ENCODE results near the gene SCRN2.

The SCRN2 gene

DNA sequence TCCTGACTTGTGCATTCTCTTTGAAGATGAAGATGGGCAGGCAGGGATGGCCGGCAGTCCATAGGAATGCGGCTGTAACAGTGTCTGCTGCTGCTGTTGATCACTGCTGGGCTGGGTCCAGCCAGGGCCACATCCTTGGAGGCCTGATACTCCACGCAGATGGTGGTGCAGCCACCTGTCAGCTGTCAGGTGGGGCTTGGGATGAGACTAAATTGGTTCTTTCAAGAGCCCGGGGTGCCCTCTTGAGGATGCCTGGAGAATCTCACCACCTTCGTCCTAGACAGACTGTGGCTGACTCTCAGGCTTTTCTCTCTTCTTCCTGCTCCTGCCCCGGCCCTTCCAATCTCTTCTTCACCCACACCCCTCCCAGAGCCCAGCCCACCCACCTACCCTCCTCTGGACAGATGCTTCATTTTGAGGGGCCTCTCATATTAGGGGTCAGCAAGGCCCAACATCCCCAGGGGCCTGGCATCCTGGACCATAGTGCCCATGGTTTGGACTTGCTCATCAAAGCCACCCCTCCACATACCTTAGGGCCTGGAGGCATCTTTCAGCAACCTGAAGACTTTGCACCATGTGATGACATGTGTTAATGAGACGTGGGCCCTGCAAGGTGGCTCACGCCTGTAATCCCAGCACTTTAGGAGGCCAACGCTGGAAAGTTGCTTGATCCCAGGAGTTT lies 38.6 kb downstream of the SCRN2 start:
- H3K9me3 ChIP-seq (replicated peaks in 1 of 11), result no peaks in the 10 kb centered on the region
- no peak for TF ChIP-seq Cebpa-rat (IDR thresholded peaks at IDR 0.05)
- H3K4me2 ChIP-seq, result peak overlapping the region in 5 of 11 experiments; percentile 20 to 45 (median 36); a peak in 5 of 22 replicates

DNA sequence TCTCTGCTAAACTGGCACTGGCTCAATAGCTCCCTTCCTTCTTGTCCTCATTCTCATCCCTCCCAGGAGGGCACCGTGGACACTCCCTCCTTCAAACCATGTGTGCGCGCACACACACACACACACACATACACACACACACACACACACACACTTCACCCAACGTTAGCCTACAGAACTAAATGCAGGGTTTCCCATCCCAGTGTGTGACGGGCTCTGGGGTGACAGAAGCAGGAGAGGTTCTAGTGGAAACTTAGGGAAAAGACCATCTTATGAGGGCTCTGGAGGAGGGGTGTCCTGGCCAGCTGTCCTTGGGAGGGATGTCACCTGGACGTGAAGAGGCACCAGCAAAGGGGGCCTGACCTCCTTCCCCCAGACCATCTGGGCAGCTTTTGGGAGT lies 39.2 kb downstream of the SCRN2 start:
- Histone ChIP-seq H3K4me2 (peak overlapping the region in 5 of 11 experiments; percentile 20 to 45 (median 36); a peak in 5 of 22 replicates), H3K4me1 (peaks cover 9 to 55% (median 32%) of the 10 kb centered on the region in 10 experiments), H3K27me3 (no peaks in the 10 kb centered on the region), H3K27ac (no peak overlapping the region), H3K4me3 (no peak overlapping the region), H4K20me1 (peaks cover 0 to 31% (median 0%) of the 10 kb centered on the region in 11 experiments; a peak in 6 of 22 replicates), H3K36me3 (peaks cover under 1 to 4% (median 3%) of the 10 kb centered on the region in 11 experiments; a peak in 17 of 22 replicates), H3K9ac (no peak overlapping the region), H3K9me3 (replicated peaks in 1 of 11) (no peaks in the 10 kb centered on the region)
- no peak for TF ChIP-seq Cebpa-rat (IDR thresholded peaks at IDR 0.05)

More for the DNA sequence above, 38.6 kb downstream of the SCRN2 start:
- Histone ChIP-seq H4K20me1 (peaks cover 0 to 37% (median 0%) of the 10 kb centered on the region in 11 experiments; a peak in 6 of 22 replicates), H3K4me1 (peaks cover 9 to 57% (median 33%) of the 10 kb centered on the region in 10 experiments), H3K9ac (no peak overlapping the region), H3K27ac (no peak overlapping the region), H3K27me3 (no peaks in the 10 kb centered on the region), H3K4me3 (no peak overlapping the region), H3K36me3 (peaks cover 6 to 10% (median 9%) of the 10 kb centered on the region in 11 experiments; a peak in 21 of 22 replicates)

DNA sequence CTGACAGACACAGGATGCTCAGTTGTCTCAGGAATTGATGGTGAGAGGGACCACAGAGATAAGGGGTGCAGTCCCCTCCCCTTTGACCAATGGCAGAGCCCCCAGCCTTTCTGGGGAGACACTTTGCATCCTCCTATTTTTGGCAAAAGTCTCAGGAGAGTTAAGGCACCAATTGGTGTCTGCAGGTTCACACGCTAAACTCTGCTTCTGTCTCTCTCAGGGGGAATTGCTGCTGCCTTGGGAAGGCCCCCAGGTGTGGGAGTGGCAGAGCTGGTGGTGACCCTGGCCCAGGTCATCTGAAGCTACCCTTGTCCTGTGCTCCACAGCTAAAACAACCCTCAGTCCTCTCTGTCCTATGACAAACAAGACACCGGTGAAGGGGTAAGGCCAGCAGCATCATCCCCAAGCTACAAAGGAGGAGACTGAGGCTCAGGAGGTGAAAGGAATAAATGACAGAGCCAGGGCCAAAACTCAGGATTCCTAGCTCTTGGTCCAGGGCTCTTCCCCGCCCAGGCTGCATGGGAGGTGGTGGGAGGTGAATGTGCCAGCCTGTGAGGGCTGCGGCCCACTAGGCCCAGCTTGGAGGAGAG lies 39.8 kb downstream of the SCRN2 start:
- H3K27ac ChIP-seq, result no peak overlapping the region

DNA sequence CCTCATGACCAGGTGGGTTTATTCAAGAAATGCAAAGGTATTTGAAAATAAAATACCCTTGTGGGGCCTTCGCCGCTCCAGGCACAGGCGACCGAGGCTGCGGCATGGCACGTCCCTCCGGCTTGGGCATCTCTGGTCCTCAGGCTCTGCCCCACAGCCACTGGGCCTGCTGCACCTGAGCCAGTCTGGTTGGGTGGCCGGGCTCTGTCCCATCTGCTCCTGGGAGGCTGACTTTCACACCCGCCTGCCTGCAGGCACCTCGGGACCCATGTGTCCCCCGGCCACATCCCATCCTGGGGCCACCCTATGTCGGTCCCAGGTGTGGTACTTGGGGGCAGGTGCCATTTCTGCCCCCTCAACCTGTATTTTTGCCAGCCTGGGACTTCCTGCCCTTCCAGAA lies 40.4 kb downstream of the SCRN2 start:
- Histone ChIP-seq H3K36me3 (no peaks in the 10 kb centered on the region), H3K4me2 (no peak overlapping the region), H3K27ac (no peak overlapping the region), H3K4me1 (peaks cover 6 to 43% (median 23%) of the 10 kb centered on the region in 10 experiments), H3K27me3 (no peaks in the 10 kb centered on the region), H3K4me3 (no peak overlapping the region), H4K20me1 (peaks cover 0 to 19% (median 0%) of the 10 kb centered on the region in 11 experiments; a peak in 3 of 22 replicates), H3K9ac (no peak overlapping the region), H3K9me3 (replicated peaks in 1 of 11) (no peaks in the 10 kb centered on the region)
- TF ChIP-seq Cebpa-rat (IDR thresholded peaks at IDR 0.05), result no peak

More for the DNA sequence above, 39.8 kb downstream of the SCRN2 start:
- no peak for TF ChIP-seq Cebpa-rat (IDR thresholded peaks at IDR 0.05)
- no peaks in the 10 kb centered on the region for H3K36me3 ChIP-seq
- H3K9ac ChIP-seq, result no peak overlapping the region
- H4K20me1 ChIP-seq, result peaks cover 0 to 25% (median 0%) of the 10 kb centered on the region in 11 experiments; a peak in 6 of 22 replicates
- peaks cover 9 to 49% (median 29%) of the 10 kb centered on the region in 10 experiments for H3K4me1 ChIP-seq
- H3K4me3 ChIP-seq, result no peak overlapping the region
- no peaks in the 10 kb centered on the region for H3K9me3 ChIP-seq (replicated peaks in 1 of 11)
- H3K27me3 ChIP-seq, result no peaks in the 10 kb centered on the region
- no peak overlapping the region for H3K4me2 ChIP-seq

- no peak for TF ChIP-seq Cebpa-rat (IDR thresholded peaks at IDR 0.05)
- Histone ChIP-seq H3K27ac (no peak overlapping the region), H3K9me3 (replicated peaks in 1 of 11) (no peaks in the 10 kb centered on the region), H3K36me3 (no peaks in the 10 kb centered on the region), H3K4me3 (no peak overlapping the region), H3K9ac (no peak overlapping the region), H3K27me3 (no peaks in the 10 kb centered on the region), H4K20me1 (peaks cover 0 to 13% (median 0%) of the 10 kb centered on the region in 11 experiments; a peak in 3 of 22 replicates), H3K4me1 (peaks cover 0 to 23% (median 9%) of the 10 kb centered on the region in 10 experiments; a peak in 11 of 20 replicates), H3K4me2 (no peak overlapping the region)
Observed at GRCh38 chr17:47797797-47798196, 43.3 kb downstream of the SCRN2 start.

DNA sequence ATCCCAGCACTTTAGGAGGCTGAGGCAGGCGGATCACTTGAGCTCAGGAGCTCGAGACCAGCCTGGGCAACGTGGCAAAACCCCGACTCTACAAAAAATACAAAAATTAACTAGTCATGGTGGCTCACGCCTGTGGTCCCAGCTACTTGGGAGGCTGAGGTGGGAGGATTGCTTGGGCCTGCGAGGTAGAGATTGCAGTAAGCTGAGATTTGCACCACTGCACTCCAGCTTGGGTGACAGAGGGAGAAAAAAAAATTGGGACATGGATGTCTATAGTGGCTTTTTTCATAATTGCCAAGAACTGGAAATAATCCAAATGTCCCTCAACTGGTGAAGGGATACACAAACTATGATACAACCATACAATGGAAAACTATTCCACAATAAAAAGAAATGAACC lies 48.1 kb downstream of the SCRN2 start:
- peaks cover 37 to 43% (median 40%) of the 10 kb centered on the region in 11 experiments for H3K27me3 ChIP-seq
- H3K4me2 ChIP-seq, result no peak overlapping the region
- no peak for TF ChIP-seq Cebpa-rat (IDR thresholded peaks at IDR 0.05)

GRCh38 chr17:47792457-47792856 lies 48.6 kb downstream of the SCRN2 start:
- H3K4me3 ChIP-seq, result no peak overlapping the region
- peaks cover 0 to 9% (median 0%) of the 10 kb centered on the region in 11 experiments; a peak in 3 of 22 replicates for H4K20me1 ChIP-seq
- H3K27me3 ChIP-seq, result peaks cover 39 to 48% (median 45%) of the 10 kb centered on the region in 11 experiments
- H3K27ac ChIP-seq, result no peak overlapping the region
- no peaks in the 10 kb centered on the region for H3K36me3 ChIP-seq
- no peak overlapping the region for H3K9ac ChIP-seq
- no peak overlapping the region for H3K4me2 ChIP-seq
- H3K9me3 ChIP-seq (replicated peaks in 1 of 11), result no peaks in the 10 kb centered on the region
- TF ChIP-seq Cebpa-rat (IDR thresholded peaks at IDR 0.05), result no peak
- peaks cover 8 to 20% (median 11%) of the 10 kb centered on the region in 10 experiments; a peak in 15 of 20 replicates for H3K4me1 ChIP-seq

More for the DNA sequence above, 48.1 kb downstream of the SCRN2 start:
- no peak overlapping the region for H3K27ac ChIP-seq
- no peaks in the 10 kb centered on the region for H3K36me3 ChIP-seq
- peaks cover 0 to 9% (median 0%) of the 10 kb centered on the region in 11 experiments; a peak in 3 of 22 replicates for H4K20me1 ChIP-seq
- H3K9ac ChIP-seq, result no peak overlapping the region
- no peak overlapping the region for H3K4me3 ChIP-seq
- H3K4me1 ChIP-seq, result peaks cover 8 to 20% (median 11%) of the 10 kb centered on the region in 10 experiments; a peak in 15 of 20 replicates
- no peaks in the 10 kb centered on the region for H3K9me3 ChIP-seq (replicated peaks in 1 of 11)

GRCh38 chr17:47791025-47791424 lies 50.0 kb downstream of the SCRN2 start:
- TF ChIP-seq Cebpa-rat (IDR thresholded peaks at IDR 0.05), result no peak
- H3K36me3 ChIP-seq, result no peaks in the 10 kb centered on the region
- H3K27me3 ChIP-seq, result peaks cover 39 to 61% (median 50%) of the 10 kb centered on the region in 11 experiments
- H3K9ac ChIP-seq, result no peak overlapping the region
- no peak overlapping the region for H3K27ac ChIP-seq
- H4K20me1 ChIP-seq, result peaks cover 0 to 9% (median 0%) of the 10 kb centered on the region in 11 experiments; a peak in 3 of 22 replicates
- peaks cover 8 to 20% (median 11%) of the 10 kb centered on the region in 10 experiments; a peak in 15 of 20 replicates for H3K4me1 ChIP-seq
- H3K4me2 ChIP-seq, result no peak overlapping the region
- H3K9me3 ChIP-seq (replicated peaks in 1 of 11), result no peaks in the 10 kb centered on the region
- no peak overlapping the region for H3K4me3 ChIP-seq

Data from BLaER1 treated with 17β-estradiol and CSF1 and Interleukin-3, amounts not matched to agents 10 nM and 100 nM (cell line).